Measurements from ENCODE around the gene STRIT1.

GRCh38 chr3:155254445-155254844, 39.0 kb downstream of the STRIT1 start:
- TF ChIP-seq REST (IDR thresholded peaks at IDR 0.05; ENCODE audit: insufficient read depth in 1 of 2, low read depth in 2 of 2, low read length in 2 of 2) (no peak), TAF1 (IDR thresholded peaks at IDR 0.05; ENCODE audit: borderline replicate concordance, insufficient read depth, low read length) (no peak), POLR2AphosphoS5 (IDR thresholded peaks at IDR 0.05; ENCODE audit: low read depth, low read length) (no peak), SIN3A (IDR thresholded peaks at IDR 0.05; ENCODE audit: borderline replicate concordance, insufficient read depth, low read length) (no peak), FOXP2 (optimal IDR thresholded peaks at IDR 0.05; ENCODE audit: borderline replicate concordance, extremely low read depth, extremely low read length, insufficient read depth) (no peak)
